Peyer's patch (tissue), 4 donors: ENCODE data around the gene NKX1-2.

ENCODE experiments used
- CTCF ChIP-seq, 6 experiments: fragments of 450-650 bp in 4 of 6; fragments of 200-600 bp in 2 of 6; sonication (generic) in 1 of 6; IDR thresholded peaks; one replicate each; pipeline ENCODE4 v1.5.1; 2017 to 2019; ENCODE audit warnings: antibody characterized with exemption in 6 of 6, mild to moderate bottlenecking in 3 of 6, moderate library complexity in 1 of 6
- POLR2A ChIP-seq, 2 donors: fragments of 450-650 bp; IDR thresholded peaks; one replicate each; pipeline ENCODE4 v1.5.1; 2017; ENCODE audit warnings: antibody characterized with exemption in 2 of 2, mild to moderate bottlenecking in 2 of 2, moderate library complexity in 2 of 2

- TF ChIP-seq POLR2A (IDR thresholded peaks at IDR 0.05) (no peak), CTCF (IDR thresholded peaks at IDR 0.05) (no peak)
Observed at GRCh38 chr10:124428207-124428777, 21.5 kb downstream of the NKX1-2 start.
